ENCODE results near the gene ATP1A4. TPM values are rescaled to one million over a fixed set of nuclear protein-coding genes. Genes with fewer than 3 reads are reported as not detected.

Gene ATP1A4
- total and polyA plus RNA-seq, 7 donors: 0.03 to 2.0 (median 0.26) TPM

DNA sequence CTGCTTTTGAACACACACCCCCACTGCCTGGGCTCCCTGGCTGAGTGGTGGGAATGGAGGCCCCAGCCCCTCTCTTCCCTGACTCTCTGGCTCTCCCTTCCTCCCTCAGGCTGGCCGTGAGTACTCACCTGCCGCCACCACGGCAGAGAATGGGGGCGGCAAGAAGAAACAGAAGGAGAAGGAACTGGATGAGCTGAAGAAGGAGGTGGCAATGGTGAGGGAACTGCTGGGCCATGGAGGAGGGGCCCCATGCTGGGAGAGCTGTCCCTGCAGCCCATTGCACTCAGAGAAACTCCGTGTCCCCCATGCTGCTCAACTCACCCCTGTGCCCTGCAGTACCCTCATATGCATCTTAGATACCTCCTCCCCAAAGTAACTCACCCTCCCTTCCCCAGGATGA is 30.6 kb upstream of the ATP1A4 start:
- intact Hi-C loops (cut with DNase I): no loop called here

DNA sequence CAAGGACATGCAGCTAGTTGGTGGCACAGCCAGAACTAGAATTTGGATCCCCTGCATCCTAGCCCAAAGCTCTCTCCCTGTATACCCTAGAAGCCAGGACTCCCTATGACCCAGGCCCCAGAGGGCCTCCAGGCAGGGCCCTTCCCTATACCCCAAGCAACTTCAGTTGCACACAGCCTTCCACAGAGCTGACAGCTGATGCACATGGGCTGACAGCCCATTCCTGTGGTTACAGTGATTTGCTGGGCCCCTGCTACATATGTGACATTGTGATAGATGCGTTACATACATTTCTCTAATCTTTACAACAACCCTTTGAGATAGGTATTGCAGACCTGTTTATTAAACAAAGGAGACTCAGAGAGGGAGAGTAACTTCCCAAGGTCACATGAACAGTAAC is 30.0 kb upstream of the ATP1A4 start:
- H3K36me3 ChIP-seq (ENCODE audit: insufficient read depth in 1 of 2, low read depth in 1 of 2): peaks cover 0 to 67% of the 10 kb centered on the region in 2 donors
- DNase-seq: no peak
- 78 to 91% (median 81%) methylated on average over 1 of the region's 1 CpG for WGBS, 3 donors

More for the DNA sequence above, 30.6 kb upstream of the ATP1A4 start:
- DNase-seq: no peak
- Histone ChIP-seq H3K27me3 (ENCODE audit: insufficient read depth in 3 of 3, low read length in 2 of 3) (no peaks in the 10 kb centered on the region), H3K36me3 (ENCODE audit: insufficient read depth in 1 of 2, low read depth in 1 of 2) (peaks cover 0 to 61% of the 10 kb centered on the region in 2 donors), H3K27ac (peak overlapping the region; percentile 98), H3K4me1 (peaks cover 68% of the 10 kb centered on the region), H3K4me3 (no peak overlapping the region), H3K9me3 (no peaks in the 10 kb centered on the region)
- WGBS, 3 donors: 69 to 81% (median 75%) methylated on average over 5 of the region's 5 CpGs
- ATAC-seq: no peak
- TF ChIP-seq CTCF (IDR thresholded peaks at IDR 0.05): no peak

GRCh38 chr1:160122978-160123495 is 28.4 kb upstream of the ATP1A4 start:
- H3K27ac ChIP-seq: peak overlapping the region; percentile 98
- no peak for DNase-seq
- no peaks in the 10 kb centered on the region for H3K9me3 ChIP-seq
- no peaks in the 10 kb centered on the region for H3K27me3 ChIP-seq (ENCODE audit: insufficient read depth in 3 of 3, low read length in 2 of 3)
- H3K4me1 ChIP-seq: peaks cover 89% of the 10 kb centered on the region
- no peak for ATAC-seq
- WGBS, 3 donors: 53 to 75% (median 60%) methylated on average over 16 of the region's 16 CpGs
- H3K36me3 ChIP-seq (ENCODE audit: insufficient read depth in 1 of 2, low read depth in 1 of 2): peaks cover 0 to 80% of the 10 kb centered on the region in 2 donors
- intact Hi-C loops (cut with DNase I): no loop called here
- H3K4me3 ChIP-seq: peak overlapping the region; percentile 12
- TF ChIP-seq CTCF (IDR thresholded peaks at IDR 0.05): no peak

More for the DNA sequence above, 30.0 kb upstream of the ATP1A4 start:
- ATAC-seq: no peak
- Histone ChIP-seq H3K9me3 (no peaks in the 10 kb centered on the region), H3K27me3 (ENCODE audit: insufficient read depth in 3 of 3, low read length in 2 of 3) (no peaks in the 10 kb centered on the region), H3K27ac (peak overlapping the region; percentile 98), H3K4me3 (no peak overlapping the region), H3K4me1 (peaks cover 74% of the 10 kb centered on the region)
- intact Hi-C loops (cut with DNase I): no loop called here
- no peak for TF ChIP-seq CTCF (IDR thresholded peaks at IDR 0.05)

- no peak for TF ChIP-seq CTCF (IDR thresholded peaks at IDR 0.05)
- H3K4me1 ChIP-seq: peaks cover 89% of the 10 kb centered on the region
- H3K4me3 ChIP-seq: peak overlapping the region; percentile 37
- DNase-seq (no peak), ATAC-seq (no peak)
- intact Hi-C loops (cut with DNase I): no loop called here
- H3K9me3 ChIP-seq: no peaks in the 10 kb centered on the region
- peak overlapping the region; percentile 98 for H3K27ac ChIP-seq
- H3K36me3 ChIP-seq (ENCODE audit: insufficient read depth in 1 of 2, low read depth in 1 of 2): peaks cover 0 to 78% of the 10 kb centered on the region in 2 donors
- no peaks in the 10 kb centered on the region for H3K27me3 ChIP-seq (ENCODE audit: insufficient read depth in 3 of 3, low read length in 2 of 3)
These were observed 27.7 kb upstream of the ATP1A4 start for GRCh38 chr1:160123726-160124125.

All from psoas muscle (tissue), 8 donors.